Kidney (tissue), 14 donors: ENCODE results near the gene CD46. TPM values are rescaled to one million over a fixed set of nuclear protein-coding genes. Genes with fewer than 3 reads are reported as not detected.

Source experiments
- DNase-seq, 5 donors: peaks; one replicate each; pipeline ENCODE4 v3.0.0-alpha.2; 2013 to 2020
- FAIRE-seq: peaks from 2 replicates; lab custom pipeline; 2012; peaks lifted over from hg19 to GRCh38; lab: Jason Lieb, UNC
- H3K27ac ChIP-seq, 2 donors: one replicate each; pipeline ENCODE4 v1.7.0; 2013; ENCODE audit warnings: low read depth in 2 of 2, low read length in 2 of 2, inconsistent platforms in 1 of 2
- H3K27me3 ChIP-seq: one replicate; pipeline ENCODE4 v1.7.1; 2013; ENCODE audit warnings: low read length, inconsistent platforms; ENCODE audit not compliant: control insufficient read depth, insufficient read depth
- H3K36me3 ChIP-seq, 3 donors: one replicate each; pipeline versions ENCODE4 v1.7.0 to v1.7.1; 2013; ENCODE audit warnings: low read length in 3 of 3, control low read depth in 1 of 3, inconsistent platforms in 1 of 3; ENCODE audit not compliant: insufficient read depth in 3 of 3, control insufficient read depth in 2 of 3
- H3K4me1 ChIP-seq, 3 donors: one replicate each; pipeline versions ENCODE4 v1.7.0 to v1.7.1; 2013; ENCODE audit warnings: low read length in 3 of 3, inconsistent platforms in 1 of 3, low read depth in 1 of 3; ENCODE audit not compliant: control insufficient read depth in 2 of 3, insufficient read depth in 2 of 3
- H3K4me3 ChIP-seq, 3 donors: one replicate each; pipeline versions ENCODE4 v1.7.0 to v1.8.1; 2013; ENCODE audit warnings: low read length in 3 of 3, control low read depth in 1 of 3, inconsistent platforms in 1 of 3
- H3K9ac ChIP-seq, 3 donors: one replicate each; pipeline versions ENCODE4 v1.7.0 to v1.7.1; 2013; ENCODE audit warnings: low read length in 3 of 3, control low read depth in 1 of 3, inconsistent platforms in 1 of 3
- H3K9me3 ChIP-seq, 3 donors: one replicate each; pipeline versions ENCODE4 v1.7.0 to v1.7.1; 2013; ENCODE audit warnings: low read length in 3 of 3, control low read depth in 1 of 3, inconsistent platforms in 1 of 3; ENCODE audit not compliant: control insufficient read depth in 2 of 3, insufficient read depth in 1 of 3
- CTCF ChIP-seq: IDR thresholded peaks from 3 replicates; pipeline ENCODE4 v1.5.1; 2012; ENCODE audit warnings: mild to moderate bottlenecking, moderate library complexity, borderline replicate concordance; ENCODE audit not compliant: insufficient read depth; ENCODE audit errors: extremely low read depth
- intact Hi-C: fragments of 100-400 bp; cut with DNase I; formaldehyde crosslinking; loops from one replicate; pipeline ENCODE4 v1.11.1; 2022
- polyA plus RNA-seq: library from polyadenylated mRNA; stranded (reverse); fragments of 350-450 nt; fragmentation: Illumina TruSeq; extraction: RNeasy Lipid Tissue Mini Kit (QIAGEN cat#74804); gene quantifications from one replicate; pipeline ENCODE4 v1.2.3, GENCODE V29; 2014; ENCODE audit warnings: low read depth, low replicate concordance; ENCODE audit not compliant: insufficient read depth
- total RNA-seq: library from RNA; stranded (reverse); fragmentation: NEBNext Ultra II Directional; extraction: Animal tissue kit (Norgen Biotek cat#: 25700); gene quantifications from one replicate; pipeline ENCODE4 v1.2.1, GENCODE V29; 2021
- donor health status: control.
- donor health status: control.
- donor health status: control.
- donor health status: control.
- donor health status: control.
- donor health status: DM: yes; HTN: yes; CAD: no.
- donor health status: Normal renal cell carcinoma (clear cell type).

The CD46 gene
- total and polyA plus RNA-seq, 2 donors from 2014 or later, result 119 to 269 TPM

GRCh38 chr1:207817778-207818751 lies 66.2 kb downstream of the CD46 start:
- intact Hi-C loops, result no loop called here
- Histone ChIP-seq H3K27ac (peak overlapping the region in 1 of 2 donors; percentile 11), H3K36me3 (peaks cover 0 to 62% (median 49%) of the 10 kb centered on the region in 3 donors), H3K9ac (no peak overlapping the region), H3K9me3 (no peaks in the 10 kb centered on the region), H3K27me3 (no peaks in the 10 kb centered on the region), H3K4me1 (peaks cover 0 to 83% (median 47%) of the 10 kb centered on the region in 3 donors), H3K4me3 (peak overlapping the region in 1 of 3 donors; percentile 92)
- no peak for TF ChIP-seq CTCF
- no peak for FAIRE-seq
- peak in 2 of 5 donors; percentile 27 to 74 for DNase-seq

- TF ChIP-seq CTCF, result no peak
- Histone ChIP-seq H3K27me3 (no peaks in the 10 kb centered on the region), H3K9me3 (no peaks in the 10 kb centered on the region), H3K27ac (peak overlapping the region; percentile 39 to 44), H3K9ac (peak overlapping the region in 1 of 3 donors; percentile 63), H3K4me3 (peak overlapping the region in 2 of 3 donors; percentile 78 to 92), H3K36me3 (peaks cover 0 to 52% (median 41%) of the 10 kb centered on the region in 3 donors), H3K4me1 (peaks cover 0 to 75% (median 37%) of the 10 kb centered on the region in 3 donors)
- DNase-seq (no peak), FAIRE-seq (no peak)
- intact Hi-C loops, result no loop called here
These were observed 67.2 kb downstream of the CD46 start for GRCh38 chr1:207818971-207819451.

- Histone ChIP-seq H3K9ac (peak overlapping the region in 2 of 3 donors; percentile 88 to 97), H3K27ac (peak overlapping the region; percentile 94 to 99), H3K36me3 (peaks cover 0 to 34% (median 24%) of the 10 kb centered on the region in 3 donors), H3K4me3 (peak overlapping the region in 2 of 3 donors; percentile 92 to 93), H3K9me3 (no peaks in the 10 kb centered on the region), H3K4me1 (peaks cover 2 to 74% (median 38%) of the 10 kb centered on the region in 3 donors), H3K27me3 (no peaks in the 10 kb centered on the region)
- TF ChIP-seq CTCF, result no peak
- intact Hi-C loops, result no loop called here
- FAIRE-seq (no peak), DNase-seq (no peak)
These were observed 69.0 kb downstream of the CD46 start for GRCh38 chr1:207820568-207821463.
